ENCODE measurements around the gene DKC1. TPM values are rescaled to one million over a fixed set of nuclear protein-coding genes. Genes with fewer than 3 reads are reported as not detected.

The DKC1 gene
- total RNA-seq, 2 experiments from 2014 or later: 67.7 to 138 TPM

GRCh38 chrX:154785716-154786115, 23.1 kb downstream of the DKC1 start:
- no peak overlapping the region for H3K4me3 ChIP-seq (ENCODE audit: low read depth, low read length, poor library complexity, severe bottlenecking)
- no peak overlapping the region for H2AFZ ChIP-seq (ENCODE audit: low read length)
- H3K27ac ChIP-seq (ENCODE audit: low read depth, low read length, poor library complexity, severe bottlenecking): no peak overlapping the region
- intact Hi-C loops (cut with micrococcal nuclease; ENCODE audit: unreplicated experiment): no loop called here
- no peaks in the 10 kb centered on the region for H3K9me3 ChIP-seq (ENCODE audit: low read length)
- POLR2A ChIA-PET: no interaction called here
- H3K79me2 ChIP-seq (ENCODE audit: insufficient read depth, low read depth, low read length): no peaks in the 10 kb centered on the region
- no peak overlapping the region for H3K4me2 ChIP-seq (ENCODE audit: low read length)
- no peak for DNase-seq (ENCODE audit: low spot score)
- BruUV-seq (replicated peaks): no TSS peak
- H3K9me2 ChIP-seq (ENCODE audit: insufficient read depth, low read length): no peaks in the 10 kb centered on the region
- CTCF ChIA-PET (ENCODE audit: unreplicated experiment): no interaction called here
- H3K36me3 ChIP-seq (ENCODE audit: insufficient read depth, low read length): no peaks in the 10 kb centered on the region
- TF ChIP-seq EZH2phosphoT487 (IDR thresholded peaks at IDR 0.05; ENCODE audit: borderline replicate concordance, low read depth, low read length): no peak
- TF ChIP-seq CTCF (conservative IDR thresholded peaks at IDR 0.05; ENCODE audit: low read length): no peak
- no peaks in the 10 kb centered on the region for H3K4me1 ChIP-seq (ENCODE audit: insufficient read depth, low read length, poor library complexity, severe bottlenecking)
- no peaks in the 10 kb centered on the region for H4K20me1 ChIP-seq (ENCODE audit: insufficient read depth, low read length)

- no peaks in the 10 kb centered on the region for H3K79me2 ChIP-seq (ENCODE audit: insufficient read depth, low read depth, low read length)
- H3K27ac ChIP-seq (ENCODE audit: low read depth, low read length, poor library complexity, severe bottlenecking): no peak overlapping the region
- DNase-seq (ENCODE audit: low spot score): no peak
- no peaks in the 10 kb centered on the region for H3K9me2 ChIP-seq (ENCODE audit: insufficient read depth, low read length)
- TF ChIP-seq EZH2phosphoT487 (IDR thresholded peaks at IDR 0.05; ENCODE audit: borderline replicate concordance, low read depth, low read length) (no peak), CTCF (conservative IDR thresholded peaks at IDR 0.05; ENCODE audit: low read length) (no peak)
- no peaks in the 10 kb centered on the region for H3K9me3 ChIP-seq (ENCODE audit: low read length)
- ChIA-PET CTCF (ENCODE audit: unreplicated experiment) (no interaction called here), POLR2A (interaction anchor here (0.6 kb wide), 1 partner anchor 429 kb away, joined by 5 read pairs; no protein-coding TSS in a partner anchor)
- H3K4me2 ChIP-seq (ENCODE audit: low read length): no peak overlapping the region
- no TSS peak for BruUV-seq (replicated peaks)
- no peaks in the 10 kb centered on the region for H3K4me1 ChIP-seq (ENCODE audit: insufficient read depth, low read length, poor library complexity, severe bottlenecking)
- H3K36me3 ChIP-seq (ENCODE audit: insufficient read depth, low read length): no peaks in the 10 kb centered on the region
- no peak overlapping the region for H3K4me3 ChIP-seq (ENCODE audit: low read depth, low read length, poor library complexity, severe bottlenecking)
- H4K20me1 ChIP-seq (ENCODE audit: insufficient read depth, low read length): no peaks in the 10 kb centered on the region
- H2AFZ ChIP-seq (ENCODE audit: low read length): no peak overlapping the region
- intact Hi-C loops (cut with micrococcal nuclease; ENCODE audit: unreplicated experiment): no loop called here
These were observed 28.8 kb downstream of the DKC1 start for GRCh38 chrX:154791467-154791866.

GRCh38 chrX:154791939-154792338, 29.3 kb downstream of the DKC1 start:
- no peak overlapping the region for H2AFZ ChIP-seq (ENCODE audit: low read length)
- H3K36me3 ChIP-seq (ENCODE audit: insufficient read depth, low read length): no peaks in the 10 kb centered on the region
- no peak overlapping the region for H3K4me3 ChIP-seq (ENCODE audit: low read depth, low read length, poor library complexity, severe bottlenecking)
- TF ChIP-seq EZH2phosphoT487 (IDR thresholded peaks at IDR 0.05; ENCODE audit: borderline replicate concordance, low read depth, low read length) (no peak), CTCF (conservative IDR thresholded peaks at IDR 0.05; ENCODE audit: low read length) (no peak)
- no peaks in the 10 kb centered on the region for H3K9me2 ChIP-seq (ENCODE audit: insufficient read depth, low read length)
- no peaks in the 10 kb centered on the region for H4K20me1 ChIP-seq (ENCODE audit: insufficient read depth, low read length)
- H3K9me3 ChIP-seq (ENCODE audit: low read length): no peaks in the 10 kb centered on the region
- no peak overlapping the region for H3K4me2 ChIP-seq (ENCODE audit: low read length)
- no peaks in the 10 kb centered on the region for H3K4me1 ChIP-seq (ENCODE audit: insufficient read depth, low read length, poor library complexity, severe bottlenecking)
- H3K27ac ChIP-seq (ENCODE audit: low read depth, low read length, poor library complexity, severe bottlenecking): no peak overlapping the region
- no peak for DNase-seq (ENCODE audit: low spot score)
- no peaks in the 10 kb centered on the region for H3K79me2 ChIP-seq (ENCODE audit: insufficient read depth, low read depth, low read length)
- ChIA-PET CTCF (ENCODE audit: unreplicated experiment) (no interaction called here), POLR2A (no interaction called here)
- intact Hi-C loops (cut with micrococcal nuclease; ENCODE audit: unreplicated experiment): no loop called here
- BruUV-seq (replicated peaks): no TSS peak

Data from OCI-LY7 (cell line).